ENCODE data around the gene MVB12B. TPM values are rescaled to one million over a fixed set of nuclear protein-coding genes. Genes with fewer than 3 reads are reported as not detected.

MVB12B gene
- polyA plus RNA-seq, 5 donors, result 20.3 to 23.7 (median 21.6) TPM

DNA sequence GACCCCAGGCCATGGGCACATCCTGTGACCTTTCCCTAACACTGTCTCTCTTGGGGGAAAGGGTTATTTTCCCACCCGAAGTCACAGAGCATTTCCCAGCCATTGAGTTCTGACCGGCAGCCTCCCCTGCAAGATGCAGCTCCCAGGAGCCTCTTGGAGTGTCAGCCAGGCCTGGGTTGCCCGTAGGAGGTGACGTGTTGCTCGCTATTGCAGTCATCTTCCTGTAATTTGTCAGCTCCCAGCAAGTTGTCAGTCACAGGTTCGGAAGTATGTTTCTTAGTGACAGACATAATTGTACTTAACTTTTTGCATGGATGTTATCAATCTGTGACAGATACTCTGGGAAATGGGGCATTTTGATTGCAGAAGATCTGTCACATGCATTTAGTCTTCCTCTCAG is 74.5 kb downstream of the MVB12B start:
- DNase-seq, result no peak

DNA sequence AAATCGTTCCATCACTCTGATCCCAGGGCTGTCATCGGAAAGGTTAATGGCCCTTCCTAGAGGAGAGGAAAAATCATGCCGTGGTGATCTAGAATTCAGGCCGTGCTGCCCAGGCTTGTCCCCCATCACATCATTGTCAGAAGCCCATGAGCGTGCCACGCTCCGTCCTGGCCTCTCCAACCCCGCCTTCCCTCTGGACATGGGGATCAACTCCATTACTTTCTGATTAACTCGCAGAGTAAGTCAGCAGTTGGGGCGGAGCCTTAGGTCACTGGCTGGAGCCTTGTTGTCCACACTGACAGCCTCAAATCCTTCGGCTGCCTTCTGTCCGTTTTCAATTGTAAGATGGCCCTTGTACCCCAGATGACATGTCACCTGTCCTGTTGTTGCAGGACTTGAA is 75.0 kb downstream of the MVB12B start:
- no peak for DNase-seq

DNA sequence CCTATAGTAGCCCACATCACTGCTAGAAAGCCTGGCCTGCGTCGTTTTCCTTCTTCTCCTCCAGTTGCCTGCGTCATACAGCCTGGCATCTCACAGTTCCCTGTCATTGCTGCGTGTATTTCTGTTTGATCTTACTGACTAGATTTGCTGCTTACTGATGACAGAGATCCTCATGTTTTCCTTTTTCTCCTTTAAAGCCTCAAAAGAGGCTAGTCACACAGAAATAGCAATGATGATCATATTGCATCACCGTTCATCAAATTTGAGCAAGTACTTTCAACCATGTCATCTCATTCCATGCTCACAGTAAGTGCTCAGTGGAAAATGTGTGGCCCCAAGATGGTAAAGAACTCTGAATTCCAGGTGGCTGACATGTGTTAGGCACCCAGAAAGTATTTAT is 76.8 kb downstream of the MVB12B start:
- no peak for DNase-seq

DNA sequence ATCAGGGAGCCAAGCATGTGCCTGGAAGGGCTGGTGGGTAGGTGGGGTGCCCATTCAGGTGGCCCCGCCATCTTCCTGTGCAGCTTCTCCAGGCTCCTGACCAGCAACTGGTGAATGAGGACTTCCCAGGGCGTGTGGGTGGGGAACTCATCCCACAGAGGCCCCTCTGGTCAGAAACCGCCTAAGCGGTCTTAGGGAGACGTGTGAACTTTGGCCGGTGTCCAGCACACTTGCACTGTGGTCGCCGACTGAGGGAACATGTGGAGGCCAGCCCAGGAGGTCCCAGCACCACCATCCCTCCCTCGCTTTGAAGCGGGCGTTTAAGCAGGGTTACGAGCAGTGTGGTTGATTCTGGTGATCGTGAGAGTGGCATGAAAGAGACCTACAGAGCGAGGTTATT is 77.8 kb downstream of the MVB12B start:
- DNase-seq, result no peak

DNA sequence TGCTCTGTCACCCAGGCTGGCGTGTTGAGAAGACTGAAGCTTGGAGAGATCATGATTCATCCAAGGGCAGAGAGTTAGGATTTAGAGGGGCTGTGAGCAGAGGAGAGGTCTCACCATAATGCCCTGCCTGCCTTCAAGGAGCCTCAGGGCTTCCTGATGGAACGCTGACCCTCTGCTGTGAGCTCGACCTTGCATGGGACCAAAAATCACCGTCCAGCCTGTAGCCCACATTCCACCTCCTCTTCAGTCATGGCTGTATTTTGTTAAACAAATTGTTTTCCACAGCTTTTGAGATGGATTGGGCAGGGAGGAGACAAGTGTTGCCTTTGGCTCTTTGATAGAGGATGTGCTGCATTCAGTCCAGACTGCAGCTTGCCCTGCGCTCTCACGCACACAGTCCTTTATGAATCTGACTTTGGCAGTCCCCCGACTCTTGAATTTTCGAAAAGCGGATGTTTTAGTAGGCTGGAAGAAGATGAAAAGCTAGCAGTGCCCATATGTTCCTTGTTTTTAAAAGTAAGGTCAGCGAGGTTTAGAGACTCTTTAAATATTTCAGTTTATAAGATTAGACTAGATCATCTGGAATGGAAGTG is 79.5 kb downstream of the MVB12B start:
- no peak for DNase-seq

DNA sequence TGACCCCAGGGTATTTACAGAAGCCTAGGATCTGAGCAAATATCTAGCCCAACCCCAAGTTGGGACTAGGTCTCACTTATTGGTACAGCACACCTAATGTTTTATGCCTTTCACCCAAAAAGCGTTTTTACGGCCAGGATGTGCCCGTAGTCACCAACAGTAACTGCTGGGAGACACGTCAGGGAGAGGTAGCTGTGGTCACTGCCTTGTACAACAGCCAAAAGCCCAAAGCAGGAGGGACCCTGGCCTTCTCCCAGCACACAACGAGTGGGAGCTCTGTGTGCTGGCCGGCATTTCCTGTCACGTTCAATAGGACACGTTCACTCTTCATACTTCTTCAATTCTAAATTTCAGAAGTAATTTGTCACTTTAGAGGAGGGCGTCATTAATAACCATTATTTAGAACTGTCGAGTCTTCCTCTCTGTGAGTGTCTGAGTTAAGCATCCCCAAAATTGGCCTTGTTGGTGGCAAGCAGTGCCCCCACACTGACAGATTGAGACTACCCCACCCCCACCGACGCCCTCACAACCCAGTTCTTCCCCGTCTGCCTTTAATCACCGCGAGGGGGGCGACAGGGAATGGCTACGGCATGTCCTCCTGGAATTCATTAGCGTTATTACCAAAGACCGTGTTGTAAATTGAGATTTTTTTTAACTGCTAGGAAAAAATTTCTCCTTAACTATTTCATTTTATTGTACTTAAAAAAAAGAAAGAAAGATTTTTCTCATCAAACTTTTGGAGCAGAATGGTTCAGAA is 80.7 kb downstream of the MVB12B start:
- DNase-seq, result no peak

DNA sequence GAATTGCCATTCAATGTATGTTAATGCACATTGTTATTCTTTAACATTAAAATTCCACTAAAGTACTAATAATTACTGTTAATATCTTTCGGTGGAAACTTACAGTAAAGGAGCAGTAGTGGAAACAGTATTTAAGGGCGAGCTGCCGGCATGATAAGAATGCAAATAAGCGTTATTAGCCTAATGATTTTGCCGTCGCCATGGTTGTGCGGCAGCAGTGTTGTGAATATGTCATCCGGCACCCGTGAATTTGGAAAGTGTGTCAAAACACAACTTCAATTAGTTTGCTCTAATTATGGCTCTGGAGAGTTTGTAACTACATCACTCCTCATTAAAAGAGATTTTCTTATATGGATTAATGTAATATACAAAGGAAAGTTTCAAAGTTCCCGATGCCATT is 81.4 kb downstream of the MVB12B start:
- DNase-seq, result no peak

DNA sequence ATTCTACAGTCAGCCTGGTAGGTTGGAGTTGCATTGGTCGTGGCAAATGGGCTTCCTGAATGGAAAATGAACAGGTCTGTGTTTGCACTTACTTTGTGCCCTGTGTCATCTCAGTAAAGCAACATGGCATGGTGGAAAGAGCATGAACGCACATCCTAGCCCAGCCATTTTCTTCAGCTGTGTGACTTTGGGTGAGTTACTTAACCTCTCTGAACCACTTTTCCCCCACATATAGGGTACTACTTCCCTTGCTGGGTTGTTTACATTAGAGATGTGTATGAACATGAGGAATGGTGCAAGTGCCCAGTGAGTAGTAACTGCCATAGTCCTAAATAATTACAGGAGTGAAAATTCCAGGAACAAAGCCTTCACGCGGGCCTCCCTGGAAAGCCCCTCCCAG is 83.6 kb downstream of the MVB12B start:
- no peak for DNase-seq

DNA sequence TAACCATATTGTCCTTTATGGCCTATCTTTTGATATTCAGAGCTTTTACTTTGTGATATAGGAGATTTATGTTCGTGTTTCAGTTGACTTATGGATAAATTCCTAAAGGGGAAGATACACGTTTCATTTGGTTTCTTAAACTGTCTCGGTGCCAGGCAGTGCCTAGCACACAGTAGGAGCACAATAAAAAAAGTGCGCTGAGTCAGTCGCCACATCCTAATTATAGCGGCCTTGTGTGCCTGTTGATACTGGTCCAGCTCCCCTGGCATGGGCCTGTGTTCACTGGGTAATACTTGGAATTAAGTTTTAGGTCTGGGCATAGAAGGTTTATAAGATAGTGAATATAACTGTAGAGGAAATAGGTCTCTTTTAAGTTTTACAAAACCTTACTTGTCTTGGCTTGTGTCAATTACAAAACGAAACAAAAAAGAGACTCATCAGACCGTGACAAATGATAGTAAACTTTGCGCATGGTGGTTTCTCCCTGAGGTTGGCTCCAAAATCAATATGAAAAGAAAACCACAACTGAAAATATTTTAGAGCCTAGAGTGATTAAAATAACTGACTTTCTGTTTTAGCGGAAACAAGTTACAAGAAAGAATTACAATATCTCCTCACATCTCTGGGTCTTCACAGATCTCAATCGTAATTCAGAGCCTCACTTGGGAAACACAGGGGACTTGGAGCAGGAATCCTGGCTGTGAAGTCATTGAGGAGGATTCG is 84.8 kb downstream of the MVB12B start:
- DNase-seq, result no peak

DNA sequence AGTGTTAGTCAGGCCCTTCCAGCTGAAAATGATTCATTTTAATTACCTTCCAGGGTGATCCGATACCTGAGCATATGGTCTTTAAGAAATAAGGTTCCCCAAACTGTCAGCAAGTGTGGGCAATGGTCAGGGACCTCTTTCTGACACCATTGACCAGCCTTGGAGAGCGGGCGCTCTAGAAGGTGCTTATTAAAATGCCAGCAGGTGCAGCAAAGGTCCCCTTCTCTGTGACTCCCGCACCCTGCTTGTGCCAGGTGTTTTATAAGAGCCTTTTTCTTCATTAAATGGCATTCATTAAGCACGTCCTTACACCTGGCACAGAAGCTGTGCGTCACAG is 85.3 kb downstream of the MVB12B start:
- no peak for DNase-seq

DNA sequence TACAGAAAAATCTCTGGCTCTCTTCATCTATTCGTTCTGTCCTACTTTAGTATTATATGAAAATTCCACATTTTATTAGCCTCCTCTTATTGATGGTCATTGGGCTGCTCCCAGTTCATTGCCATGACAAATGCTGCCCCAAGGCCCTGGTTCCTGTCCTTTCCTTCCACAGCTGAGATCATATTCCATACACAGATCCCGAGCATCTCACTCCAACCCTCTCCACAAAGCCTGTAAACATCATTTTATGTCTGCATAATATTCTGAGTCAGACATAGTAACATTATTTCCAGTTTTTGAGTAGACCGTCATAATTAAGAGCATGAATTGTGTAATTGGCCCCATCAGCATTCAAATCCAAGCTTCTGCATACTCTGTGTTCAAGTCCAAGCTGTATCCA is 86.3 kb downstream of the MVB12B start:
- no peak for DNase-seq

DNA sequence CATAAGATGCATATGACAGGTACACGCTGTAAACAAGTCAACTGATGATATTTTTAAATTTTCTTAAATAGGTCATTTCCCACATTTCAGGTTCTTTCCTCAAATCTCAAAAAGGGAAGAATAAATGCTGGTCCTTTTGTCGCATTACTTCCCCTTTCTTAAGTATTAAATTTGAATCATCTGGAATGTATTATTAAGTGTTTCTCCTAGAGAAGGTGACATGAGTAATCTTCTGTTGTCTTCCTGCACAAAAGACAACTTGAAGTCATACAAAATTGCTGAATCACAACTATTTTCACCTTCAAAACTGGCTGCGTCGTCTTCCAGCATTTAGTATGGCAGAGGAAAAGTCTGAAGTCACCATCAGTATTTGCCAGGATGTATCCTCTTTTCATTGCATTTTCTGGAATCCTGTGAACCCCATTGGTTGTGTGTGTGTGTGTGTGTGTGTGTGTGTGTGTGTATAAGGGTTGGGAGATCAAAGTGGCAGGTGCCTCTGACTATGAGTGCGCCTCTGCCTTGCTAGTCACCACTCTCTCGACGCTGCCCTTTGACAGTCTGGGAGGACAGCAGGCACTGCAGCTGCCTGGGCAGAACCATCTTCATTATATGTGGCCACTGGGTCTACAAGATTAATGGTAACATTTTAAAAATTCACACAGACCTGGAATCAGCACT is 86.9 kb downstream of the MVB12B start:
- no peak for DNase-seq

DNA sequence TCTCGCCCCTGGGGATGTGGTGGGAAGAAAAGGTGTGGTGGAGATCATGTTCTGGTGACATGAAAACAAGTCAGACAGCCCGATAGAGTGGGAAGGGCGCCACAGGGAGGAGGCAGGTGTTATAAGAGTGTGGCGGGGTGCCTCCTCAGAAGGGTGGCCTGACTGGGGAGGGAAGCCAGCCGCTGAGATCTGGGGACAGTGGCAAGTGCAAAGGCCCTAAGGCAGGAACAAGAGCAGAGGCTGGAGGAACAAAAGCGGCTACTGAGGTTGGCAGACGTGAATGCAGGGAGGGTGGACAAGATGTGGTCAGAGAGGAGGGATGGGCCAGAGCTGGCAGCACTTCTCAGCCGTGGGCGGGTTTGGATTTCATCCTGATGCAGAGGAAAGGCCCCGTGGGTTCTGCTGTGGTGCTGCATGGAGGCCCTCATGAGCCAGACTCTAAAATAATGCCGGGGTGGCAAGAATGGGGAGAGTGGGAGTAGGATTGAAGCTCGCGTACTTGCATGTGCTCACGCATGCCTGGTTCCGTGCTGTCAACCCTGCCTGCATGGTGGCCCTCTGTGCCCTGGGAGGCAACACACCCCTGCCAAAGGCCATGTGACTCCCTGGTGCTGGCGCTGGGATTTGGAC is 89.2 kb downstream of the MVB12B start:
- DNase-seq, result no peak

DNA sequence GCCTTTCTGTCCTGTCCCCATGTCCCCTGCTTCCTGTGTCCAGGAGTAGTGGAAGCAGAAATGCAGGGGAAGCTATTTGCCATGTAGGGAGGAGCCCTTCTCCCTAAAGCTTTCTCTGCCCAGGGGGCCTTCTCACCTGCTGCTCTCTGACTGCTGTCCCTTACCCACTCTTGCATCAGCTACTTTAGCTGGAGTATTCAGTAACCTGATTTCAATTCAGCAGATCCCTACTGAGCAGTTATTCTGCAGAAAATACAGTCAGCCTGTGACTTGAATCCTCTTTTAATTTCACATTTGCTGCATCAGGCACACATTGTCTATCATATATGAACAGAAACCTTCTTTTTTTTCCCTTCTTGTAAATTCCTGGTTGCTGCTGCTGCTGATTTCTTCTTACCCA is 90.4 kb downstream of the MVB12B start:
- DNase-seq, result no peak

DNA sequence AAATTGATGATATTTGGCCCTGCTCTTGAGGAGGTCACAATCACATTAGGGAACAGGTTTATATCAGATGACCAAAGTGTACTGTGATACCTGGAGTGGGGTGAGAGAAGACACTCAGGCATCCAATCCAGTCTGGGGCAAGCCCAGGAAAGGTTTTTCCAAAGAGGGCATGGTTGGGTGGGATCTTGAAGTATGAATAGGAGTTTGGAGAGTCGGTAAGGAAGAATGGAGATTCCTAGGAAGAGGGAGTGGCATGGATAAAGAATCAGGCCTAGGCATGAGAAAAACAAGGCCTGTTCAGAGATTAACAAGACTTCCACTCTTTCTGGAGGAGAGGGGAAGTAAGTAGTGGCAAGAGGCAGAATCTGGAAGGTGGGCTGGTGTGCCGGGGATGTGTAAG is 91.1 kb downstream of the MVB12B start:
- no peak for DNase-seq

DNA sequence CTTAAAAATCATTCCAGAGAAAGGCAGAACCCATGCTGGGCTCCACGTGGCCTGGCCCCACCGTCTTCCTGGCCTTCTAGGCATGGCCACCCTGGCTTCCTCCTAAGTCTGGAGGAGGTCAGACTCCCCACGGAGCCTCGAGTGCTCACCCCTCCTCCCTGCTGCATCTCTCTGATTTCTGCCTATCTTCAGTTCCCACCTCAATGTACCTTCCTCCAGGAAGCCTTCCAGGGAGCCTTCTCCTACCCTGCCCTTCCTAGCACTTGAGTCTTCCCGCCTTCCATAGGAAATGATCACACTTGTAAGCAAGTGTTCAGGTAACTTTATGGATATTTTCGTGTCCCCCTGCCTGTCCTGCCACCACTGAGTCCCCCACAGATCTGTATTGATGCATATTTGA is 92.0 kb downstream of the MVB12B start:
- DNase-seq, result no peak

DNA sequence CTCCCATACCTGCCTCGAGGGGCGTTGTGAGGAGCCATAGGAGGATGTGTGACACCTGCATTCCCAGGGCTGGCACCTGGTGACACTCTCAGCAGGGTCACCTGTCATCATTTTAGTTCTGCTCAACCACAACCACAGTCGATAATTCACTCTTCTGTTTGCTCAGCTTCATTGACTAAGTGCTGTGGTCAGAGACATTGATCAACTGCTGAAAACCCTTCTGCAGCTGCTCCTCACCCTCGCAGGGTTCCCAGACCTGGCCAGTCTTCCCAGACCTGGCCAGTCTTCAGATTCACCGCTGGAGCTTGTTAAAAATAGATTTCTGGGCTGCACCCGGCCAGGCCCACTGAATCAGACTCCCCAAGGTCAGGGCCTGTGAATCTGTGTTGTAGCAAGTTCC is 92.8 kb downstream of the MVB12B start:
- no peak for DNase-seq

DNA sequence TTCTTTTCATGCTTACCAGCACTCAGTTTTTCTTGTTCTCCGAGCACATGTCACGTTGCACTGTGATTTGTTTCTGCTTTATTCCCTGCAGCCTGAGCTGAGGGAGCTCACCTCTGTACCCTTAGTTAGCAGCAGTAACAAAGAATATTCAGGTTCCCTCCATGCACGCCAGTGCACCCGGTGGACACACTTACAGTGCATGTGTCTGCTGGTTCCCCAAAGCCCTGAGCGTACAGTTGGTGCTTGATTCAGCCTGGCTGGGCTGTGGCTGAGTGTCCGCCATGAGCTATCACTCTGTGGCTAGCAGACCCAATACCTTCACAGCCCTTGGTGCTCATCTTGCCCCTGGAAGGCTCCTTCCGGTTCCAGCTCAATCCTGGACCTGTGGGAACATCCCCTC is 93.5 kb downstream of the MVB12B start:
- no peak for DNase-seq

DNA sequence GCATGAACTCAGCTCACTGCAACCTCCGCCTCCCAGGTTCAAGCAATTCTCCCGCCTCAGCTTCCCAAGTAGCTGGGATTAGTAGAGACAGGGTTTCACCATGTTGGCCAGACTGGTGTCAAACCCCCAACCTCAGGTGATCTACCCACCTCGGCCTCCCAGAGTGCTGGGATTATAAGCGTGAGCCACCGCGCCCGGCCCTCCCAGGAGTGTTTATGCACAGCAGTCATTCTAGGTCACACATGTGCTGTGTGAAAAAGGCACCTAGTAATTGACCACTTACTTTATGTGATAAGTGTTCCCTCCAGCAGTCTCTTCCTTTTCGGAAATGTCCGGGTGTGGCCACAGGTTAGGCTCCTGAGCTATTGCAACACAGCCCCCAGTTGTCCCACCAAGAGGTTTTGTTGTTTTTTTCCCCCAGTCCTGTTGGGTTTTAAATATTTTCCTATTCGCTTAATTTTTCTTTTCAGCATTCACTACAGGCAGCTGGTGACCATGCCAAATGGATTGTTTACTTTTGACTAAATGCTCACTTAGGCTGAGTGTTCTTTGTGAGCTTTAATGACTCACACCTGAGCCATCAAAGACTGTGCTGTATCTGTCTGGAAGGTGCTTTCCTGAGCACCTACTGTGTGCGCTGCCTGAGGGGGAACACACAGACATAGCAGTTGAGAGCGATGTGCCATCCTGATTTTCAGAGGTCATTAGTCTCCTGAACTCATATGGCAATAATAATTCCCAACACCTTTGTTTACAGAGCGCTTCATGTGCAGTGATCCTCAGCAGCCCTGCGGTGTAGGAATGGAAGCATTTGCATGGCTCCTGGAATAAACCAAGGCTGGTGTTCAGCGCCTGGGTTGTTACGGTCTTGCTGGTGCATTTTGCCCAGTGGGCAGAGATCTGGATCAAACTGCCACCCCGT is 94.3 kb downstream of the MVB12B start:
- DNase-seq, result no peak

DNA sequence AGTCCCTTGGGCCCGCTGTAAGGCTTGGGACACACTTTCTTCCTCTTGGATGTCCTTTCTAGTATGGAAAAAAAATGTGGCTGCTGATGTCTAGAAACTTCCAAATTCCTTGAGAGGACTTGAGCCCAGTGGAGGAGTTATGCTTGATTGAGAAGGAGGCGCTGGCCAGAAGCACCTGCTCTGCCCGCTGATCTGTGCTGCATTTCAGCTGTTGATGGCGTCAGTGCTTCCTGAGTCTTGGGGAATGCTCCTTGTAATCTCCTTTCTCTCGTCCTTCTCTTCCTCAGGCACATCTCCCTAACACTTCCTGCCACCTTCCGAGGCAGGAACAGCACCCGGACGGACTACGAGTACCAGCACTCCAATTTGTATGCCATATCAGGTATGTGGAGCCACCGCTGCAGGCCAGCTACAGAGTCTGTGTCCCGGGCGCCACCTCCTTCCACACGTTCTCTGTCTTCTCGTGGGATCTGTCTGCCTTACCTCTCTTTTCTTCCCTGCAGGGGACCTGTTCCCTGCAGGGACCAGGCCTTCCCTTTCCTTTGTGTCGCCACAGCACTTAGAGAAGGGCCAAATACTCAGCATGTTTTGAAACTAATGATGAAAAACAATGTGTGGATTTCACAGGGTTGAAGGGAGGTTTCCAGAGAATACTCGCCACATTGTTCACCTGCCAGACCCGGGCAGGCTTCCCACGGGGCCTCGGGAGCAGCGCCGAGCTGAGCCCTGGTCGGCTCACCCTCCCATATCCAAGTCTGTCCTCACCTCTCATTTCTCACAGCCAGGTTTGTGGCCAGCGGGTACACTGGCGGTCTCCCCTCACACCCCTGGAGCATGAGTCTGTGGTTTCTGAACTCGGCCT is 95.2 kb downstream of the MVB12B start:
- no peak for DNase-seq
